ENCODE results near the gene KLRF1. TPM values are rescaled to one million over a fixed set of nuclear protein-coding genes. Genes with fewer than 3 reads are reported as not detected.

KLRF1 gene
- total RNA-seq, 2 experiments from 2014 or later = 0.42 TPM; not detected in 1

DNA sequence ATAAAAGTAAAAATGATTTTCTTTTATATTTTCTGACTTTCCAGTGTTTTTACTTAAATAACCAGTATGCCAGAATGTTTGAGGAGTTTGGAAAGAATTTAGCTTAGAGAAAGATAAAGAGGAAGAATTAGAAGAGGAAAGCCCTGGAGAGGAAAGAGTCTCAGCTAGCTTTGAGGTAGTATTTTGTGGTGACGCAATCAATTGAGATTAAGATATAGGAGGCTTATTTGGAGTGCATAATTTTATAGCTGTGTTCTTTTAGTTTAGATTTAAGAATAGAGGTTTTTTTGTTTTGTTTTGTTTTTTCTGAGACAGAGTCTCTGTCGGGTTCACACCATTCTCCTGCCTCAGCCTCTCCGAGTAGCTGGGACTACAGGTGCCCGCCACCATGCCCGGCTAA, 23.8 kb downstream of the KLRF1 start:
- ChIA-PET CTCF (no interaction called here), POLR2A (interaction anchor here (0.6 kb wide), 1 partner anchor 54 kb away, joined by 4 read pairs; no protein-coding TSS in a partner anchor)
- Mint-ChIP-seq H3K27me3 (ENCODE audit: low read depth) (peaks cover 6% of the 10 kb centered on the region), H3K9me3 (ENCODE audit: insufficient read depth) (peaks cover 16% of the 10 kb centered on the region), H3K27ac (no peak overlapping the region), H3K36me3 (ENCODE audit: low read depth) (peaks cover 71% of the 10 kb centered on the region), H3K4me1 (ENCODE audit: low read depth) (peaks cover 12% of the 10 kb centered on the region), H3K4me3 (no peak overlapping the region)
- DNase-seq (no peak), ATAC-seq (no peak)

DNA sequence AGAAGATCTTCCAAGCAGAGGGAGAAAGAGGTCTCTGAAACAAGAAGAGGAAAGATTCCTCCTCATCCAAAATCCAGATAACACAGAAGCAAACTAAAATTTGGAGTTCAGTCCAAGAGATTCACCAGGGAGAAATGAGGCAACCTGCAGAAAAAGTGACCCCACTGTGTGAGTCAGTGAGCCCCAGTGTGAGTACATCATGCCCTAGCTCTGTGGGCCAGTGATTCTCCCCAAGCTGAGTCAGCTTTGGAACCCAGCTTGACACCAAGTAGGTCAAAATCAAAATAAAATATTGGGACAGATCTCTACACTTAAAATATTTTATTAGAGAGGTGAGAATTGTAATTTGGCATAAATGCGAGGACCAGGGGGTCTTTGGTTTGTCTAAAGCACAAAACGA, 24.6 kb downstream of the KLRF1 start:
- H3K4me1 Mint-ChIP-seq (ENCODE audit: low read depth) = peaks cover 17% of the 10 kb centered on the region
- POLR2A ChIA-PET = interaction anchor here (0.5 kb wide), 1 partner anchor 45 kb away, joined by 3 read pairs; no protein-coding TSS in a partner anchor
- ATAC-seq = no peak
- no peak for DNase-seq
- CTCF ChIA-PET = no interaction called here
- H3K27ac Mint-ChIP-seq = no peak overlapping the region
- no peak overlapping the region for H3K4me3 Mint-ChIP-seq
- H3K9me3 Mint-ChIP-seq (ENCODE audit: insufficient read depth) = peaks cover 9% of the 10 kb centered on the region
- peaks cover 75% of the 10 kb centered on the region for H3K36me3 Mint-ChIP-seq (ENCODE audit: low read depth)
- peaks cover under 1% of the 10 kb centered on the region for H3K27me3 Mint-ChIP-seq (ENCODE audit: low read depth)

DNA sequence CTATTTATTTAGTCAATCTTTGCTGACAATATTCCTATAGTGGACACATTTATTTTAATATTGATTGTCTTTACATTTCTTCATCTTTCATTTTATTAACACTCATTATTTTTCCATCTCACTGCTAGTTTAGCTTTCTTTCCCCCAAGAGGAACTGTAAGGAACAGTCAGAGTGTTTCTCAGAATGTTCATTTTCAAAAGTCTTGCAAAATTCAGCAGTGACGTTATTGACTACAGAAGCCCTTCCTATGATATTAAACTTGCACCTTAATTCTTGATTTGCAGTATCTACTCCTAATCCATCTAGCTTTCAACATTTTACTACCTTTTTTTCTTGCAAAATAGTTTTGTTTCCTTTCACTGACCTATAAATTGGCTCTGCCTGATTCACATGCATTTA, 28.9 kb downstream of the KLRF1 start:
- no peak for ATAC-seq
- peaks cover 89% of the 10 kb centered on the region for H3K36me3 Mint-ChIP-seq (ENCODE audit: low read depth)

DNA sequence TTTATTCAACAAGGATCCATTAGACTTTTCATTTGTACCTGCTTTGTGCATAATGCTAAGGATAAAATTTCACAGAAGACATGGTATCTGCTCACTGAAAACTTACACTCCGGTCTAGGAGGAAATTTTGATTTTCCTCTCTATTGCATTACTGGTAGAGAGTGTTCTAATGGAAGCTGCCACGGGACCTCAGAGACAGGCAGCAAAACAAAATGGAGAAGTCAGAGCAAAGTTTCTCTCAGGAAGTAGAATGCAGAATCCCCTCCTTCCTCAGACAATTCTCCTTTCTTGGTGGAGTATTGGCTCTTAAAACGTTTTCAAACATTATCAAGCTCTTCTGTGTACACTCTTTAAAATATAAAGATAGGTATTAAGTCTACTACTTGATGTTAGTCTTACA, 29.6 kb downstream of the KLRF1 start:
- Mint-ChIP-seq H3K27me3 (ENCODE audit: low read depth) (no peaks in the 10 kb centered on the region), H3K36me3 (ENCODE audit: low read depth) (peaks cover 88% of the 10 kb centered on the region), H3K4me3 (no peak overlapping the region), H3K9me3 (ENCODE audit: insufficient read depth) (peaks cover 7% of the 10 kb centered on the region), H3K4me1 (ENCODE audit: low read depth) (peaks cover 36% of the 10 kb centered on the region), H3K27ac (no peak overlapping the region)
- no peak for ATAC-seq
- DNase-seq = no peak
- POLR2A ChIA-PET = interaction anchor here (1.8 kb wide), 1 partner anchor 42 kb away, joined by 5 read pairs; no protein-coding TSS in a partner anchor
- CTCF ChIA-PET = interaction anchor here (3.7 kb wide), 1 partner anchor 43 kb away, joined by 10 read pairs; no protein-coding TSS in a partner anchor

More for the DNA sequence above, 28.9 kb downstream of the KLRF1 start:
- peaks cover 32% of the 10 kb centered on the region for H3K4me1 Mint-ChIP-seq (ENCODE audit: low read depth)
- ChIA-PET POLR2A (interaction anchor here (0.6 to 1.8 kb wide), 3 partner anchors 42 to 176 kb away, joined by 3 to 5 read pairs (median 3); no protein-coding TSS in a partner anchor), CTCF (interaction anchor here (3.7 kb wide), 1 partner anchor 42 kb away, joined by 10 read pairs; no protein-coding TSS in a partner anchor)
- H3K9me3 Mint-ChIP-seq (ENCODE audit: insufficient read depth) = peaks cover 4% of the 10 kb centered on the region
- no peaks in the 10 kb centered on the region for H3K27me3 Mint-ChIP-seq (ENCODE audit: low read depth)
- H3K4me3 Mint-ChIP-seq = no peak overlapping the region
- no peak overlapping the region for H3K27ac Mint-ChIP-seq
- no peak for DNase-seq

DNA sequence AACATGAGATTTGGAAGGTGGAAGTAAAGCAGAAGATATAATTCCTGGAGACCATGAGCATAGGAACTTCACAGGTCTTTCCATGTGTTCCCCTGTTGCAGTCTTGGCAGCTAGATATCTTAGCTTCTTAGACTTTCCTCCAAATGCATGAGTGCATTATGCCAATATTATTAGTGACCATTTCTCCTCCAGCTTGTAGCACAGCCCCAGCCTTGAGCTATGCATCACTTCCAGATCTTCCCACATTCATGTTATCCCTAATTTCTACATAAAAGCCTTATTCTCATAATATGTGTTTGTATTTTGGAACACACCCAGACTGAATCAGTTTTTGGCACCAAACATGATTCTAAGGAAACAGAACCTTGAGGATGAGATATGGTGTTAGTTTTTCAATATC, 30.9 kb downstream of the KLRF1 start:
- H3K36me3 Mint-ChIP-seq (ENCODE audit: low read depth) = peaks cover 86% of the 10 kb centered on the region
- CTCF ChIA-PET = interaction anchor here (1.0 kb wide), 1 partner anchor 82 kb away, joined by 4 read pairs; no protein-coding TSS in a partner anchor
- peaks cover 15% of the 10 kb centered on the region for H3K9me3 Mint-ChIP-seq (ENCODE audit: insufficient read depth)
- no peak overlapping the region for H3K4me3 Mint-ChIP-seq
- ATAC-seq (no peak), DNase-seq (no peak)
- POLR2A ChIA-PET = no interaction called here
- no peak overlapping the region for H3K27ac Mint-ChIP-seq
- H3K4me1 Mint-ChIP-seq (ENCODE audit: low read depth) = peaks cover 39% of the 10 kb centered on the region
- no peaks in the 10 kb centered on the region for H3K27me3 Mint-ChIP-seq (ENCODE audit: low read depth)

DNA sequence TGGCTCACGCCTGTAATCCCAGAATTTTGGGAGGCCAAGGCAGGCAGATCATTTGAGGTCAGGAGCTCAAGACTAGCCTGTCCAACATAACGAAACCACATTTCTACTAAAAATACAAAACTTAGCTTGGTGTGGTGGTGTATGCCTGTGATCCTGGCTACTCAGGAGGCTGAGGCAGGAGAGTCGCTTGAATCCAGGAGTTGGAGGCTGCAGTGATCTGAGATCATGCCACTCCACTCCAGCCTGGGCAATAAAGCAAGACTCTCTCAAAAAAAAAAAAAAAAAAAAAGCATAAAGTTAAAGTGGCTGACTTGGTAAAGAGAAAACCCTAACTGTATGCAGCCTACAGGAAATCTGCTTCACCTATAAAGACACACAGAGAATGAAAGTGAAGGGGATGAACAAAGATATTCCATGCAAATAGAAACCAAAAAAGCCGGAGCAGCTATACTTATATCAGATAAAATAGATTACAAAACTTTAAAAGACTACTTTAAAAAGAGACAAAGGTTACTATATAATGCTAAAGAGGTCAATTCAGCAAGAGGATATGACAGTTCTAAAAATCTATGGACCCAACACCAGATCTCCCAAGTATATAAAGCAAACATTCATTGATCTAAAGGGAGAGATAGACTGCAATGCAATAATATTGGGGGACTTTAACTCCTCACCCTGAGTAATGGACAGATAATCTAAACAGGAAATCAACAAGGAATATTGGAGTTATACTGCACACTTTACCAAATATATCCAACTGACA, 37.8 kb downstream of the KLRF1 start:
- Mint-ChIP-seq H3K9me3 (ENCODE audit: insufficient read depth) (peaks cover 27% of the 10 kb centered on the region), H3K4me3 (peak overlapping the region; percentile 79), H3K27me3 (ENCODE audit: low read depth) (no peaks in the 10 kb centered on the region), H3K27ac (peak overlapping the region; percentile 84), H3K36me3 (ENCODE audit: low read depth) (peaks cover 63% of the 10 kb centered on the region), H3K4me1 (ENCODE audit: low read depth) (peaks cover 38% of the 10 kb centered on the region)
- DNase-seq (no peak), ATAC-seq (peak; percentile 57)
- ChIA-PET POLR2A (interaction anchor here (0.6 to 7.6 kb wide), 7 partner anchors 50 to 748 kb away, joined by 3 to 251 read pairs (median 3); partner anchors contain the start of gene CD69), CTCF (interaction anchor here (1.2 to 4.8 kb wide), 3 partner anchors 51 to 106 kb away, joined by 3 to 38 read pairs (median 3); partner anchors contain the start of gene CD69)

DNA sequence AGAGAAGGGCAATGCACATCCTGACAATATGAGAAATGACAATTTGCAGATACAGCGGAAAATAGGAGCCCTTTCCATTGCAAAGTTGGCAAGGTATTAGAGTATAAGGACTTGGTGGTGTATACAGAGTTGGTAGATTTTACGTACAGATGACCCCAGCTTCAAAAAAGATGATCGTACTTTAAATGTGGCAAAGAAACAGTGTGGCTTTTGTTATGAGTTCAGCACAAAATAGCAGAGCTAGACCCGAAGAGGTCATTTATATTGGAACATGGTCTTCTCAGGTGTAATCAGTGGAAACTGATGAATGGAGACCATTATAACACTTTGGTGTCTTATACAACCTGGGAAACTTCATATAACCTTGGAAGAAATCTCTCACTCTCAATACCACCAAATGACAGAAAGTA, 39.6 kb downstream of the KLRF1 start:
- ChIA-PET POLR2A (interaction anchor here (0.9 to 7.6 kb wide), 20 partner anchors 8 to 1304 kb away, joined by 3 to 251 read pairs (median 4); partner anchors contain the start of genes CD69, CLEC2D and SMIM10L1), CTCF (interaction anchor here (1.0 to 4.8 kb wide), 9 partner anchors 20 to 124 kb away, joined by 3 to 38 read pairs (median 5); partner anchors contain the start of gene CD69)
- H3K27me3 Mint-ChIP-seq (ENCODE audit: low read depth) = no peaks in the 10 kb centered on the region
- peak overlapping the region; percentile 90 for H3K27ac Mint-ChIP-seq
- peaks cover 38% of the 10 kb centered on the region for H3K4me1 Mint-ChIP-seq (ENCODE audit: low read depth)
- DNase-seq = no peak
- peak; percentile 9 for ATAC-seq
- H3K9me3 Mint-ChIP-seq (ENCODE audit: insufficient read depth) = peaks cover 20% of the 10 kb centered on the region
- peaks cover 50% of the 10 kb centered on the region for H3K36me3 Mint-ChIP-seq (ENCODE audit: low read depth)
- H3K4me3 Mint-ChIP-seq = peak overlapping the region; percentile 79

DNA sequence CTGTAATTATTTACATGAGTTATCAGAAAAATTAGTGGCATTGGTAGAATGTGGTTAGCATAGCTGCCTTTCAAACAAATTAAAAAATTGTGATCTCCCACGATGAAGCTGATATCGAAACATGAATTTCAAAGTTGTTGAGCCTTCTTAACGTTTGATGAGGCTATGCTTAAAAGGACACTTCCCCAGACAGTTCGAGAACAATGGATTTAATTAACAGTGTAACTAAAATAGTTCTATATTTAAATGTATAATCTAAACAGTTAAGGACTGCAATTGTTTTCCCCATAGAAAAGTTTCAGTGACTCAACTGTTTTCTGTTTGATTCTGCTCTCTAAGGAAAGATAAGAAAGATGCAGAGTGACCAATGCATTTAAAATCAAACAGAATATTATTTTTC, 40.2 kb downstream of the KLRF1 start:
- ATAC-seq (no peak), DNase-seq (no peak)
- Mint-ChIP-seq H3K27ac (peak overlapping the region; percentile 86), H3K4me1 (ENCODE audit: low read depth) (peaks cover 41% of the 10 kb centered on the region), H3K27me3 (ENCODE audit: low read depth) (no peaks in the 10 kb centered on the region), H3K4me3 (peak overlapping the region; percentile 79), H3K9me3 (ENCODE audit: insufficient read depth) (peaks cover 18% of the 10 kb centered on the region), H3K36me3 (ENCODE audit: low read depth) (peaks cover 46% of the 10 kb centered on the region)
- ChIA-PET CTCF (interaction anchor here (0.7 to 4.8 kb wide), 11 partner anchors 19 to 143 kb away, joined by 3 to 38 read pairs (median 5); partner anchors contain the start of genes CD69 and CLEC12B), POLR2A (interaction anchor here (0.6 to 7.6 kb wide), 19 partner anchors 41 to 690 kb away, joined by 3 to 251 read pairs (median 8); partner anchors contain the start of genes CD69 and CLEC2D)

DNA sequence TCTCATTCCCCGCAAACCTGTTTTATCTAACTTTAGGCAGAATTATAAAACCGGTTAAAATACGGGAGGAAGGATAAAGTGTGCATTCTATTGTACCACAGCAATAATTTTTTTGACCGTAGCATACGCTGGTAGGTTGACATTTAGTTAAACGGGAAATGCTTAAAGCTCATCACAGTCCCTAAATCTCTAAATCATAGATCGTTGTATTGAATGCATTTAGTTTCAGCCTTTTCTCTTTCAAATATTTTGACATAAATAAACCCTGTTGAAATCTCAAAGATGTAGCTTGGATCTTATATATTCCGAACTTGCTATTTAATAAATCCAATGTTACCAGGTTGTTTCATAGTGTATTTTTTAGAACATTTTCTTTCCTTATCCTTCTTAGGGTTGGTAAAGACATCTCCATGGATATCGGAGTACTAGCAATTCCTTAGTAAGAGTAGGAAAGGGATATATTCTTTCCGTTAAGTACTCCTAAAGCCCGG, 41.1 kb downstream of the KLRF1 start:
- POLR2A ChIA-PET = interaction anchor here (0.6 to 7.6 kb wide), 16 partner anchors 38 to 689 kb away, joined by 3 to 251 read pairs (median 9); partner anchors contain the start of genes CD69, CLEC2D and GABARAPL1
- Mint-ChIP-seq H3K27ac (peak overlapping the region; percentile 88), H3K9me3 (ENCODE audit: insufficient read depth) (peaks cover 10% of the 10 kb centered on the region), H3K27me3 (ENCODE audit: low read depth) (no peaks in the 10 kb centered on the region), H3K4me1 (ENCODE audit: low read depth) (peaks cover 32% of the 10 kb centered on the region), H3K36me3 (ENCODE audit: low read depth) (peaks cover 37% of the 10 kb centered on the region), H3K4me3 (peak overlapping the region; percentile 79)
- no peak for DNase-seq
- ATAC-seq = no peak
- CTCF ChIA-PET = interaction anchor here (0.7 to 4.8 kb wide), 8 partner anchors 53 to 142 kb away, joined by 3 to 38 read pairs (median 6); partner anchors contain the start of genes CD69 and CLEC12B

DNA sequence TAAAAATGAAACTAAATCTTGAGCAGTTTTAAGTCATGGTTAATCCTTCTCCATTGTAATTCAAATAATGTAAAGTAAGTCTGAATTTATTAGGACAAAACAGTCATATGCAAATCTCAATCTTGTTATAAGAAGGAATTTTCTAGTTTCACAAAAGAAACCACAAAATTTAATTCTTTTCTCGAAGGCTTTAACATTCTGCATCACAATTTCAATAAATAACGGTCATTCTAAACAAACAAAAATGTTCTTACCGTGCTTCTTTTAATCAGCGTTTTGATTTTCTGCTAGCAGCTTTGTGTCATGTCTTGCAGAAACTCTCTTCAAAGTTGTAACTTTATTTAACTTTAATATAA, 41.6 kb downstream of the KLRF1 start:
- ATAC-seq (no peak), DNase-seq (no peak)
- Mint-ChIP-seq H3K27me3 (ENCODE audit: low read depth) (no peaks in the 10 kb centered on the region), H3K27ac (peak overlapping the region; percentile 88), H3K36me3 (ENCODE audit: low read depth) (peaks cover 32% of the 10 kb centered on the region), H3K9me3 (ENCODE audit: insufficient read depth) (peaks cover 4% of the 10 kb centered on the region), H3K4me3 (peak overlapping the region; percentile 79), H3K4me1 (ENCODE audit: low read depth) (peaks cover 27% of the 10 kb centered on the region)
- POLR2A ChIA-PET = interaction anchor here (0.6 to 7.6 kb wide), 20 partner anchors 38 to 689 kb away, joined by 3 to 251 read pairs (median 6); partner anchors contain the start of genes CD69, CLEC2D and GABARAPL1
- CTCF ChIA-PET = interaction anchor here (0.9 to 4.8 kb wide), 10 partner anchors 18 to 141 kb away, joined by 3 to 38 read pairs (median 5); partner anchors contain the start of genes CD69 and CLEC12B

Measured in activated CD8-positive, alpha-beta T cell treated with anti-CD3 and anti-CD28 coated beads, Interleukin-2, amount 10 ng/mL, durations not matched to agents 7 days and 5 days (primary cell).